Measurements from ENCODE around the gene FABP2. TPM values are rescaled to one million over a fixed set of nuclear protein-coding genes. Genes with fewer than 3 reads are reported as not detected.

Gene FABP2
- total and polyA plus RNA-seq, 7 experiments from 2014 or later, result 0.19 TPM; not detected in 6

Other genes with a start within 250 kb of the FABP2 start
- gene MYOZ2, start 186.3 kb downstream of the FABP2 start, total RNA-seq, result not detected
- not detected for gene MYOZ2, start 186.3 kb downstream of the FABP2 start, polyA plus RNA-seq
- 10 to 100 TPM in 4 of 5 experiments, 1 to 10 TPM in 1; 7.3 to 29.8 (median 21.2) TPM for gene USP53, start 109.4 kb downstream of the FABP2 start, total RNA-seq
- 10 to 100 TPM; 10.3 to 23.2 TPM for gene USP53, start 109.4 kb downstream of the FABP2 start, polyA plus RNA-seq

Data from naive thymus-derived CD4-positive, alpha-beta T cell (primary cell).